ENCODE results near the gene DUSP1. TPM values are rescaled to one million over a fixed set of nuclear protein-coding genes. Genes with fewer than 3 reads are reported as not detected.

Gene DUSP1
- total and polyA plus RNA-seq, 9 of the 15 experiments (the other 6 are each of a cell fraction or from before 2014, with no cell fraction given): 2.1 to 14.2 (median 8.5) TPM

DNA sequence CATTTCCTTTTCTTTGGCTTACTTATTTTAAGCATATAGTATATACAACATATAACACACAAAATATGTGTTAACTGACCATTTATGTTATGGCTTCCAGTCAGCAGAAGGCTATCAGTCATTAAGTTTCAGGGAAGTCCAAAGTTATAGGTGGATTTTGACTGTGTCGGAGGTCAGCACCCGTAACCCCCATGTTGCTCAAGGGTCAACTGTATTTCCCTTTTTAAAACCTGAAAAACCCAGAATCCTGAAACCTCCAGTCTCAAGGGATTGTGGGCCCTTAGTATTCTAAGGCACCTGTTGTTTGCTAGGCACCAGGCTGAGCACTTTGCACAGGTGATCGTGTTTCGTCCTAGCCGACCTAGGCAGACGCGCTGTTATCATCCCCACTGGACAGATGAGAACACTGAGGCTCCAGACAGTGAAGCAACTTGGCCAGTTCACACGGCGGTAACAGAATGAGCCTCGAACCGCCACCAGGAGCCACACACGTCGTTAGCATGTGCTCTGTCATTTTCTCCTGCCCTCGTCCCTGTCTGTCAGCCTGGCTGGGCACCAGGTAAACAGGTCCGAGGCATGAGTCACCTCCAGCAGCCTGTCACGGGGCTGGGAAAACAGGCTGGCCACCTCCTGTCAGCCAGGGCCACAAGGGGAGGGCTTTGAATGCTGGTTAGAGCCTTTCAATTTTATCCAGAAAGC, 39.9 kb downstream of the DUSP1 start (continued):
- peak in 1 of 2 experiments; percentile 85 for TF ChIP-seq E2F6 (IDR thresholded peaks at IDR 0.05; ENCODE audit: borderline replicate concordance in 1 of 2, extremely low read depth in 1 of 2, insufficient read depth in 1 of 2, insufficient read length in 1 of 2, low read depth in 1 of 2, low read length in 1 of 2, poor library complexity in 1 of 2, severe bottlenecking in 1 of 2)
- peak in 1 of 2 experiments; percentile 39; a peak in 1 of 3 replicates for TF ChIP-seq CBX3 (IDR thresholded peaks at IDR 0.05; ENCODE audit: borderline replicate concordance in 1 of 2, low read length in 2 of 2)
- TF ChIP-seq HDAC2 (IDR thresholded peaks at IDR 0.05): peak; percentile 56; the same call in 1 of the 2 replicates
- TF ChIP-seq, protein P1, sequence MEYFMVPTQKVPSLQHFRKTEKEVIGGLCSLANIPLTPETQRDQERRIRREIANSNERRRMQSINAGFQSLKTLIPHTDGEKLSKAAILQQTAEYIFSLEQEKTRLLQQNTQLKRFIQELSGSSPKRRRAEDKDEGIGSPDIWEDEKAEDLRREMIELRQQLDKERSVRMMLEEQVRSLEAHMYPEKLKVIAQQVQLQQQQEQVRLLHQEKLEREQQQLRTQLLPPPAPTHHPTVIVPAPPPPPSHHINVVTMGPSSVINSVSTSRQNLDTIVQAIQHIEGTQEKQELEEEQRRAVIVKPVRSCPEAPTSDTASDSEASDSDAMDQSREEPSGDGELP (CRISPR knock-in tag; IDR thresholded peaks at IDR 0.05; ENCODE audit: borderline replicate concordance): no peak
- peak; percentile 84 for TF ChIP-seq ATF3 (IDR thresholded peaks at IDR 0.05)
- 0 out of 2 replicates have a peak, but pooled peaks have one; percentile 57 for TF ChIP-seq ATF3 (CRISPR knock-in tag; conservative IDR thresholded peaks at IDR 0.05)
- no peak for TF ChIP-seq FOXA1 (IDR thresholded peaks at IDR 0.05; ENCODE audit: borderline replicate concordance)
- peak; percentile 79 for TF ChIP-seq ADNP (tag; IDR thresholded peaks at IDR 0.05)
- TF ChIP-seq RBM25 (IDR thresholded peaks at IDR 0.05; ENCODE audit: low read depth, low read length, severe bottlenecking): peak; percentile 70
- TF ChIP-seq MTA2 (IDR thresholded peaks at IDR 0.05; ENCODE audit: low read depth): no peak
- no peak for TF ChIP-seq RUNX1 (IDR thresholded peaks at IDR 0.05; ENCODE audit: low read depth)
- TF ChIP-seq E2F8 (IDR thresholded peaks at IDR 0.05; ENCODE audit: low read depth, partially characterized antibody): no peak
- no peak for TF ChIP-seq MED1 (CRISPR knock-in tag; IDR thresholded peaks at IDR 0.05; ENCODE audit: borderline replicate concordance)
- TF ChIP-seq RERE (CRISPR knock-in tag; IDR thresholded peaks at IDR 0.05; ENCODE audit: borderline replicate concordance): no peak
